Choroid plexus epithelial cell (primary cell): ENCODE results near the gene KDSR.
A peak's percentile ranks its signal among the peaks of the same experiment; 100 is the strongest.

ENCODE experiments used
- DNase-seq: peaks from one replicate; pipeline ENCODE4 v3.0.0-alpha.2; 2010; ENCODE audit warnings: low read depth
- H3K4me3 ChIP-seq: 2 replicates; pipeline ENCODE4 v1.5.1; 2011; ENCODE audit warnings: low read depth, mild to moderate bottlenecking, control low read depth, low read length, moderate library complexity
- TF ChIP-seq, protein P1 (sequence below): conservative IDR thresholded peaks from 2 replicates; pipeline ENCODE4 v1.5.1; 2011; ENCODE audit warnings: low read depth, mild to moderate bottlenecking, control low read depth, inconsistent platforms, low read length, moderate library complexity

KDSR gene

DNA sequence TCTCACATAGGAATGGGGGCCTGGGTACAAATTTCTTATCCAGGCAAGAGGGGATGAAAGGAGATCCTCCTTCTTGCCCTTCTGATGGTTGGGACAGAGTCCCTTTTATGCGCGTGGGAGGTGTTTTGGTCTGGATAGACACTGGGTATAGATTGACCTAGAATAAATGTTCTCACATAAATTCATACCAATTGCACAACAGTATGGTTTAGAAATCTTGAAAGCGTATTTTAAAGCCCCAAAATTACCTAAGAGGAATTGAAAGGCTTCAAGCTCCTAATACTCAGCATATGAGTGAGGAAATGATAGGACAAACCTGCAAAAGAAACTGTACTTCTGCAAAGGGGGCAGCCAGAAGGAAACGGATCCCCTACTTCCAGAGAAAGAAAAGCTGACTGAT, 44.8 kb downstream of the KDSR start:
- DNase-seq, result no peak
- TF ChIP-seq, protein P1, sequence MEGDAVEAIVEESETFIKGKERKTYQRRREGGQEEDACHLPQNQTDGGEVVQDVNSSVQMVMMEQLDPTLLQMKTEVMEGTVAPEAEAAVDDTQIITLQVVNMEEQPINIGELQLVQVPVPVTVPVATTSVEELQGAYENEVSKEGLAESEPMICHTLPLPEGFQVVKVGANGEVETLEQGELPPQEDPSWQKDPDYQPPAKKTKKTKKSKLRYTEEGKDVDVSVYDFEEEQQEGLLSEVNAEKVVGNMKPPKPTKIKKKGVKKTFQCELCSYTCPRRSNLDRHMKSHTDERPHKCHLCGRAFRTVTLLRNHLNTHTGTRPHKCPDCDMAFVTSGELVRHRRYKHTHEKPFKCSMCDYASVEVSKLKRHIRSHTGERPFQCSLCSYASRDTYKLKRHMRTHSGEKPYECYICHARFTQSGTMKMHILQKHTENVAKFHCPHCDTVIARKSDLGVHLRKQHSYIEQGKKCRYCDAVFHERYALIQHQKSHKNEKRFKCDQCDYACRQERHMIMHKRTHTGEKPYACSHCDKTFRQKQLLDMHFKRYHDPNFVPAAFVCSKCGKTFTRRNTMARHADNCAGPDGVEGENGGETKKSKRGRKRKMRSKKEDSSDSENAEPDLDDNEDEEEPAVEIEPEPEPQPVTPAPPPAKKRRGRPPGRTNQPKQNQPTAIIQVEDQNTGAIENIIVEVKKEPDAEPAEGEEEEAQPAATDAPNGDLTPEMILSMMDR, result no peak
- no peak overlapping the region for H3K4me3 ChIP-seq

DNA sequence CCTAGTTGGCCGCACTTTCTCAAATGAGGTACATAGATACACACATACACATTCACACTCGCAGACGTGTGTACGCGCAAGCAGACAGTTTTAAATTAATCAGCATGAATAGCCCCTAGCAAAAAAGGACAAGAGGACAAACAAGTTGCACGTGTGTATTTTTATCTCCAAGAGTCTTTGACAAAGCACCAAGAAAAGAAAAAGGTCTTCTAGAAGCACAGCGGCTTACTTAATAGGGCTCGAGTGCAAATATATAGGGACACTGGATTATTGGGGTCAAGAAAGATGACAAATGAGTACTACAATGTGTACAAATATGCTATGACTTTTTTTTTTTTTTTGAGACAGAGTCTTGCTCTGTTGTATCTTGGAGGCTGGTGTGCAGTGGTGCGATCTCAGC, 45.7 kb downstream of the KDSR start:
- DNase-seq, result no peak
- peak overlapping the region; percentile 60 for H3K4me3 ChIP-seq
- TF ChIP-seq, protein P1, result no peak

DNA sequence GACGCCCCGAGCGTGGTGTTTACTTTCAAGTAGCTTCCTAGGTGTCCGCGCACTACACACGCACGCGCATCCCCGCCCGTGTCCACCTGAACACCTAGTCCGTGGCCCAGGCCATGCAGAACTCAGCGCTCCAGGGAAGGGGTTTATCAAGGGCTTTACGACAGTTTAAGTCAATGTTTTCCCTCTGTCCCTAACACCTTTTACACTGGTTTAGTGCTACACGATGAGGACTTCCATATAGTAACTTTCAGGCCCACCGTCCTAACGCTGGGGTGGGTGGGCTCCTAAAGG, 46.1 kb downstream of the KDSR start:
- DNase-seq, result no peak
- H3K4me3 ChIP-seq, result peak overlapping the region; percentile 60
- TF ChIP-seq, protein P1, result no peak

DNA sequence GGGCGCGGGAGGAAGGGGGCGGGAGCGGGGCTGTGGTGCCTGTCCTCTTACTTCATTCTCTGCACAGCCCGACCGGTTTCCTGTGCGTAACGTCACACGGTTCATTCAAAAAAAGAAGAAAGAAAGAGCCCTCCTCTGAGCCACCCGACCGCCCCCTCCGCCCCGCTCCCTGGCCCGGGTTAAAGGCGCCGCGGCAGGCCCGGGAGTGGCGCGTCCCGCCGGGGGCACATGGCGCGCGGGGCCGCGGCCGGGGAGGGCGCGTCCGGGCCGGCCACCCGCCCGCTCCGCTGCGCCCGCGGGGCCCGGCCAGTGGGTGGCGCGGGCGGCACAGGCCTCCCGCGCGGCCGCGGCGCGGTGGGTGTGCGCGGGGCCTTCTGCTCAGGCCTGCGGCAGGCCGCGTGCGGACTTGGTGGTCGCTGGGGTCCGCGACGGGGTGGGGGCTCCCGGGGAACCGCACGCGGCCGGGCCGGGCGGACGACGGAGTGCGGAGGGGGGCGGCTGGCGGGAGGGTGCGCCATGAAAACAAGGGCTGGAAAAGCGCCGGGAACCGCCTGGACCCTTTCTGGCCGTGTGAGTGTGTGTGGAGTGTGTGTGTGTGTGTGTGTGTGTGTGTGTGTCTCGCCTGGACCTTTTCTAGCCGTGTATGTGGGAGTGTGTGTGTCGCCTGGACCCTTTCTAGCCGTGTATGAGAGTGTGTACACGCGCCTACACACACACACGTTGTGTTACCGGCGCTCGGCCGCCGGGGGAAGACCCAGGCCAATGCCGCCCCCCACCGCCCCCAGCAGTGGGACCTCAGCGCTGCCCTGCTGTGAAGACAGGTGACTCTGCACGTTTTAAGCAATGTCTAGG, 46.7 kb downstream of the KDSR start:
- TF ChIP-seq, protein P1, result no peak
- H3K4me3 ChIP-seq, result peak overlapping the region; percentile 60
- peak; percentile 82 for DNase-seq

- peak; percentile 47 for DNase-seq
- TF ChIP-seq, protein P1, result no peak
- peak within 1 kb of the TSS; percentile 60 for H3K4me3 ChIP-seq
Measured at GRCh38 chr18:63319383-63320122, 47.5 kb downstream of the KDSR start, which contains the start of gene BCL2. TSS of gene BCL2 (minus strand) at chr18:63319769.

- peak overlapping the region; percentile 60 for H3K4me3 ChIP-seq
- TF ChIP-seq, protein P1, result no peak
- DNase-seq, result no peak
Measured at GRCh38 chr18:63318889-63319382, 48.1 kb downstream of the KDSR start.
